GM18867 (cell line): ENCODE data around the gene TUT7.
"Not testable (repeated sequence)": the region's sequence is repeated elsewhere in the genome, so short reads cannot be mapped to it uniquely, and the experiment has no call there.

Experiments used
- ATAC-seq: cut with Tn5 transposase; IDR thresholded peaks from one replicate; pipeline ENCODE4 v1.9.1; 2021; ENCODE audit warnings: mild to moderate bottlenecking, moderate library complexity; ENCODE audit not compliant: unreplicated experiment

TUT7 gene

GRCh38 chr9:86312959-86313358, 41.3 kb downstream of the TUT7 start:
- ATAC-seq, result not testable (repeated sequence)

- ATAC-seq, result no peak
Observed at GRCh38 chr9:86308687-86309086, 45.5 kb downstream of the TUT7 start.

- no peak for ATAC-seq
Observed at GRCh38 chr9:86304236-86304730, 49.9 kb downstream of the TUT7 start.

GRCh38 chr9:86303316-86303975, 50.8 kb downstream of the TUT7 start:
- no peak for ATAC-seq

GRCh38 chr9:86301686-86302085, 52.5 kb downstream of the TUT7 start:
- ATAC-seq, result no peak

GRCh38 chr9:86300701-86301100, 53.5 kb downstream of the TUT7 start:
- ATAC-seq, result no peak

GRCh38 chr9:86298873-86299272, 55.3 kb downstream of the TUT7 start:
- ATAC-seq, result no peak

- not testable (repeated sequence) for ATAC-seq
Observed at GRCh38 chr9:86290341-86290740, 63.9 kb downstream of the TUT7 start.

GRCh38 chr9:86288499-86289198, 65.6 kb downstream of the TUT7 start:
- no peak for ATAC-seq

GRCh38 chr9:86287013-86287412, 67.2 kb downstream of the TUT7 start:
- ATAC-seq, result no peak

- no peak for ATAC-seq
Observed at GRCh38 chr9:86286278-86286677, 67.9 kb downstream of the TUT7 start.

GRCh38 chr9:86285261-86285660, 68.9 kb downstream of the TUT7 start:
- ATAC-seq, result no peak

GRCh38 chr9:86282979-86283535, 71.2 kb downstream of the TUT7 start:
- ATAC-seq, result peak; percentile 21

GRCh38 chr9:86282077-86282978, 71.9 kb downstream of the TUT7 start, which contains the start of gene ISCA1:
Gene ISCA1, minus strand, starts transcription at chr9:86282538. Its CDS starts 80 bp downstream, at chr9:86282458.
- ATAC-seq, result peak; percentile 82

- peak; percentile 30 for ATAC-seq
Observed at GRCh38 chr9:86281593-86282076, 72.6 kb downstream of the TUT7 start.

- ATAC-seq, result no peak
Observed at GRCh38 chr9:86280580-86280979, 73.6 kb downstream of the TUT7 start.

- no peak for ATAC-seq
Observed at GRCh38 chr9:86279839-86280238, 74.4 kb downstream of the TUT7 start.

- ATAC-seq, result no peak
Observed at GRCh38 chr9:86277072-86277471, 77.1 kb downstream of the TUT7 start.

GRCh38 chr9:86275962-86276361, 78.2 kb downstream of the TUT7 start:
- no peak for ATAC-seq

GRCh38 chr9:86274821-86275643, 79.2 kb downstream of the TUT7 start:
- no peak for ATAC-seq
